Tibial nerve (tissue), 3 donors: ENCODE measurements around the gene EIF4H.

ENCODE experiments used
- CTCF ChIP-seq, 5 experiments: fragments of 200-600 bp in 3 of 5; fragments of 450-650 bp in 2 of 5; sonication (generic) in 3 of 5; IDR thresholded peaks; one replicate each; pipeline ENCODE4 v1.5.1; 2016 to 2019; ENCODE audit warnings: antibody characterized with exemption in 5 of 5, mild to moderate bottlenecking in 3 of 5, moderate library complexity in 2 of 5
- POLR2A ChIP-seq, 2 donors: fragments of 450-650 bp; IDR thresholded peaks; one replicate each; pipeline ENCODE4 v1.6.1; 2017; ENCODE audit warnings: antibody characterized with exemption in 2 of 2, mild to moderate bottlenecking in 2 of 2, moderate library complexity in 2 of 2

GRCh38 chr7:74223711-74224510 is 49.8 kb downstream of the EIF4H start:
- TF ChIP-seq CTCF (IDR thresholded peaks at IDR 0.05) (no peak), POLR2A (IDR thresholded peaks at IDR 0.05) (no peak)
